Right ventricle myocardium inferior (tissue), 1 donor: ENCODE data around the gene CXCL3. TPM values are rescaled to one million over a fixed set of nuclear protein-coding genes. Genes with fewer than 3 reads are reported as not detected.

Experiments
- ATAC-seq: fragments of 200-7000 bp; cut with Tn5 transposase; one replicate; pipeline ENCODE4 v1.9.1; 2020; ENCODE audit warnings: mild to moderate bottlenecking, moderate library complexity
- DNase-seq: peaks from one replicate; pipeline ENCODE4 v3.0.0; 2021; ENCODE audit errors: missing footprints
- intact Hi-C: fragments of 100-400 bp; cut with DNase I; formaldehyde crosslinking; loops from one replicate; pipeline ENCODE4 v1.11.0; 2022
- total RNA-seq: library from RNA; stranded (reverse); fragmentation: NEBNext Ultra II Directional; extraction: Animal tissue kit (Norgen Biotek cat#: 25700); gene quantifications from one replicate; pipeline ENCODE4 v1.2.1, GENCODE V29; 2021
- donor health status: DM: no; HTN: yes; CAD: no; lungs with severe emphysema.

Gene CXCL3
- total RNA-seq, 1 donor from 2014 or later: 0.16 TPM

- ATAC-seq: no peak
- DNase-seq: no peak
- intact Hi-C loops: no loop called here
Measured at GRCh38 chr4:73988061-73988460, 50.4 kb downstream of the CXCL3 start, which contains the start of gene PPBP. PPBP (minus strand) TSS chr4:73988190; CDS start chr4:73988103, 87 bp downstream.

Other genes starting within 250 kb of the CXCL3 start
- 0.27 TPM for gene CXCL6, start 202.0 kb downstream of the CXCL3 start, total RNA-seq
- gene PF4V1, start 185.4 kb downstream of the CXCL3 start, total RNA-seq: not detected
- 1.3 TPM for gene CXCL1, start 169.3 kb downstream of the CXCL3 start, total RNA-seq
- gene PF4, start 56.7 kb downstream of the CXCL3 start, total RNA-seq: 1.0 TPM
- gene PPBP, start 50.5 kb downstream of the CXCL3 start, total RNA-seq: 0.35 TPM
- 0.08 TPM for gene CXCL5, start 40.0 kb downstream of the CXCL3 start, total RNA-seq
- 9.5 TPM for gene CXCL2, start 60.5 kb upstream of the CXCL3 start, total RNA-seq
- gene MTHFD2L, start 119.4 kb upstream of the CXCL3 start, total RNA-seq: 10.1 TPM